IMR-90 (cell line): ENCODE measurements around the gene H1-8. TPM values are rescaled to one million over a fixed set of nuclear protein-coding genes. Genes with fewer than 3 reads are reported as not detected.

ENCODE experiments used
- ATAC-seq: fragments of 200-7000 bp; cut with Tn5 transposase; 2 replicates; pipeline ENCODE4 v1.9.1; 2020; ENCODE audit warnings: low read depth, mild to moderate bottlenecking, moderate library complexity
- BruUV-seq: library from RNA; stranded (reverse); fragments of 400-500 nt; replicated peaks from 2 replicates; lab custom pipeline; 2021; lab: Mats Ljungman, UMichigan
- CTCF ChIA-PET: fragments of 300-600 bp; formaldehyde crosslinking; extraction: SDS; loops from one replicate; lab custom pipeline; 2021; ENCODE audit warnings: antibody characterized with exemption; lab: Yijun Ruan, JAX
- POLR2A ChIA-PET: fragments of 300-600 bp; sonication (Branson Sonifier 250); formaldehyde crosslinking; loops from one replicate; lab custom pipeline; 2022; ENCODE audit warnings: antibody characterized with exemption; ENCODE audit not compliant: unreplicated experiment; lab: Charles Lee
- DNase-seq: peaks from one replicate; pipeline ENCODE4 v3.0.0; 2013
- H2AFZ ChIP-seq: replicated peaks from 2 replicates; pipeline ENCODE3; 2013; ENCODE audit warnings: low read length, mild to moderate bottlenecking; ENCODE audit not compliant: poor library complexity
- H2AK5ac ChIP-seq: 2 replicates; pipeline ENCODE4 v1.6.1; 2013; ENCODE audit warnings: low read depth, low read length, inconsistent platforms
- H2AK9ac ChIP-seq: replicated peaks from 2 replicates; pipeline ENCODE3; 2013; ENCODE audit warnings: mild to moderate bottlenecking, low read depth, low read length, moderate library complexity; ENCODE audit not compliant: poor library complexity
- H2BK120ac ChIP-seq: 2 replicates; pipeline ENCODE4 v1.6.1; 2013; ENCODE audit warnings: low read depth, low read length, inconsistent platforms
- H2BK15ac ChIP-seq: 3 replicates; pipeline ENCODE4 v1.6.1; 2013; ENCODE audit warnings: low read depth, low read length, inconsistent platforms
- H2BK20ac ChIP-seq: 2 replicates; pipeline ENCODE4 v1.6.1; 2013; ENCODE audit warnings: low read depth, mild to moderate bottlenecking, inconsistent platforms, low read length, moderate library complexity
- H2BK5ac ChIP-seq: 2 replicates; pipeline ENCODE4 v1.6.1; 2013; ENCODE audit warnings: mild to moderate bottlenecking, low read depth, low read length, inconsistent platforms; ENCODE audit not compliant: poor library complexity, severe bottlenecking
- H3K14ac ChIP-seq: replicated peaks from 2 replicates; pipeline ENCODE4 v1.6.1; 2013; ENCODE audit warnings: low read depth, low read length, inconsistent platforms
- H3K18ac ChIP-seq: 2 replicates; pipeline ENCODE4 v1.6.1; 2013; ENCODE audit warnings: low read depth, low read length, control low read depth
- H3K23ac ChIP-seq: 2 replicates; pipeline ENCODE4 v1.6.1; 2013; ENCODE audit warnings: low read depth, low read length, inconsistent platforms
- H3K27ac ChIP-seq: 2 replicates; pipeline ENCODE4 v1.5.1; 2013; ENCODE audit warnings: mild to moderate bottlenecking, control low read depth, low read length; ENCODE audit not compliant: insufficient read depth
- H3K27me3 ChIP-seq: 2 replicates; pipeline ENCODE4 v1.6.1; 2013; ENCODE audit warnings: low read length; ENCODE audit not compliant: control insufficient read depth, insufficient read depth
- H3K36me3 ChIP-seq: 2 replicates; pipeline ENCODE4 v1.6.1; 2013; ENCODE audit warnings: low read length, mixed read lengths; ENCODE audit not compliant: control insufficient read depth, insufficient read depth
- H3K4ac ChIP-seq: 2 replicates; pipeline ENCODE4 v1.6.1; 2013; ENCODE audit warnings: low read depth, low read length, inconsistent platforms
- H3K4me1 ChIP-seq: 2 replicates; pipeline ENCODE4 v1.6.1; 2013; ENCODE audit warnings: low read length, mixed read lengths; ENCODE audit not compliant: control insufficient read depth, insufficient read depth
- H3K4me2 ChIP-seq: 2 replicates; pipeline ENCODE4 v1.6.1; 2013; ENCODE audit warnings: low read depth, mild to moderate bottlenecking, control low read depth, low read length, moderate library complexity
- H3K4me3 ChIP-seq: 2 replicates; pipeline ENCODE4 v1.5.1; 2013; ENCODE audit warnings: low read depth, mild to moderate bottlenecking, control low read depth, low read length, moderate library complexity; ENCODE audit not compliant: insufficient read depth
- H3K56ac ChIP-seq: 2 replicates; pipeline ENCODE4 v1.6.1; 2013; ENCODE audit warnings: low read length, inconsistent platforms; ENCODE audit not compliant: insufficient read depth; ENCODE audit errors: extremely low read depth
- H3K79me1 ChIP-seq, 2 experiments: 2 replicates each; pipeline ENCODE4 v1.6.1; 2013; ENCODE audit warnings: low read length in 2 of 2, inconsistent platforms in 1 of 2, low read depth in 1 of 2
- H3K9ac ChIP-seq: 2 replicates; pipeline ENCODE4 v1.6.1; 2013; ENCODE audit warnings: low read depth, low read length, control low read depth
- H3K9me1 ChIP-seq: 2 replicates; pipeline ENCODE4 v1.6.1; 2013; ENCODE audit warnings: low read length, inconsistent platforms; ENCODE audit not compliant: insufficient read depth
- H3K9me3 ChIP-seq: 2 replicates; pipeline ENCODE4 v1.6.1; 2013; ENCODE audit warnings: low read length; ENCODE audit not compliant: control insufficient read depth, insufficient read depth
- H4K20me1 ChIP-seq: 2 replicates; pipeline ENCODE4 v1.6.1; 2013; ENCODE audit warnings: low read length, inconsistent platforms; ENCODE audit not compliant: insufficient read depth
- H4K5ac ChIP-seq: 2 replicates; pipeline ENCODE4 v1.6.1; 2013; ENCODE audit warnings: mild to moderate bottlenecking, low read depth, low read length, control low read depth
- H4K8ac ChIP-seq, 2 experiments: 2 replicates each; pipeline ENCODE4 v1.6.1; 2013; ENCODE audit warnings: low read depth in 2 of 2, low read length in 2 of 2, control low read depth in 1 of 2, inconsistent platforms in 1 of 2
- H4K91ac ChIP-seq: 2 replicates; pipeline ENCODE4 v1.6.1; 2013; ENCODE audit warnings: low read depth, low read length, inconsistent platforms; ENCODE audit not compliant: insufficient read depth
- BHLHE40 ChIP-seq: fragments of 150-350 bp; IDR thresholded peaks from 2 replicates; pipeline ENCODE4 v1.6.1; 2016; ENCODE audit warnings: mild to moderate bottlenecking, low read depth, low read length
- CHD1 ChIP-seq: IDR thresholded peaks from 2 replicates; pipeline ENCODE4 v1.6.1; 2012; ENCODE audit warnings: low read depth, low read length, improper control_type of control experiment
- FOS ChIP-seq: fragments of 150-350 bp; IDR thresholded peaks from 2 replicates; pipeline ENCODE4 v1.6.1; 2016; ENCODE audit warnings: low read depth, low read length
- MAFK ChIP-seq: IDR thresholded peaks from 2 replicates; pipeline ENCODE4 v1.6.1; 2012; ENCODE audit warnings: low read depth, low read length, improper control_type of control experiment
- MXI1 ChIP-seq: IDR thresholded peaks from 2 replicates; pipeline ENCODE4 v1.6.1; 2012; ENCODE audit warnings: low read depth, mild to moderate bottlenecking, low read length, moderate library complexity, borderline replicate concordance
- NFE2L2 ChIP-seq: fragments of 150-350 bp; IDR thresholded peaks from 2 replicates; pipeline ENCODE4 v1.6.1; 2016; ENCODE audit warnings: low read depth, mild to moderate bottlenecking, low read length
- RCOR1 ChIP-seq: IDR thresholded peaks from 2 replicates; pipeline ENCODE4 v1.6.1; 2012; ENCODE audit warnings: mild to moderate bottlenecking, low read length, improper control_type of control experiment; ENCODE audit not compliant: insufficient replicate concordance
- WGBS, 2 experiments: methylation state at CpG; one replicate each; pipeline versions ENCODE4 v1.1.5 to v1.1.7; 2013; ENCODE audit warnings: missing lambda C conversion rate in 2 of 2; ENCODE audit not compliant: insufficient read length in 1 of 2; ENCODE audit errors: extremely low coverage in 2 of 2; 5-methylcytosine and 5-hydroxymethylcytosine counted together
- dilution Hi-C: fragments of 300-500 bp; cut with HindIII; formaldehyde crosslinking; loops from one replicate; pipeline ENCODE4 v1.14.3; 2018; ENCODE audit warnings: low sequenced_read_pairs; ENCODE audit not compliant: unreplicated experiment
- in situ Hi-C: fragments of 300-500 bp; cut with MboI; formaldehyde crosslinking; loops from 3 replicates; pipeline ENCODE4 v1.14.3; 2019; ENCODE audit warnings: low sequenced_read_pairs, inconsistent platforms, mixed read lengths
- intact Hi-C: fragments of 100-400 bp; cut with micrococcal nuclease; formaldehyde crosslinking; loops from 2 replicates; pipeline ENCODE4 v1.10.0; 2022
- polyA plus RNA-seq, 3 experiments: library from polyadenylated mRNA; depleted of rRNA; stranded (reverse); fragments of >200 nt; gene quantifications; 2 replicates each; pipeline ENCODE4 v1.2.3, GENCODE V29; 2012; ENCODE audit warnings: low replicate concordance in 1 of 3
- total RNA-seq: library from RNA; depleted of rRNA; stranded (reverse); fragments of >200 nt; gene quantifications from 2 replicates; pipeline ENCODE4 v1.2.3, GENCODE V29; 2012

H1-8 gene
- total and polyA plus RNA-seq, 2 of the 4 experiments (the other 2 are of a cell fraction): not detected

DNA sequence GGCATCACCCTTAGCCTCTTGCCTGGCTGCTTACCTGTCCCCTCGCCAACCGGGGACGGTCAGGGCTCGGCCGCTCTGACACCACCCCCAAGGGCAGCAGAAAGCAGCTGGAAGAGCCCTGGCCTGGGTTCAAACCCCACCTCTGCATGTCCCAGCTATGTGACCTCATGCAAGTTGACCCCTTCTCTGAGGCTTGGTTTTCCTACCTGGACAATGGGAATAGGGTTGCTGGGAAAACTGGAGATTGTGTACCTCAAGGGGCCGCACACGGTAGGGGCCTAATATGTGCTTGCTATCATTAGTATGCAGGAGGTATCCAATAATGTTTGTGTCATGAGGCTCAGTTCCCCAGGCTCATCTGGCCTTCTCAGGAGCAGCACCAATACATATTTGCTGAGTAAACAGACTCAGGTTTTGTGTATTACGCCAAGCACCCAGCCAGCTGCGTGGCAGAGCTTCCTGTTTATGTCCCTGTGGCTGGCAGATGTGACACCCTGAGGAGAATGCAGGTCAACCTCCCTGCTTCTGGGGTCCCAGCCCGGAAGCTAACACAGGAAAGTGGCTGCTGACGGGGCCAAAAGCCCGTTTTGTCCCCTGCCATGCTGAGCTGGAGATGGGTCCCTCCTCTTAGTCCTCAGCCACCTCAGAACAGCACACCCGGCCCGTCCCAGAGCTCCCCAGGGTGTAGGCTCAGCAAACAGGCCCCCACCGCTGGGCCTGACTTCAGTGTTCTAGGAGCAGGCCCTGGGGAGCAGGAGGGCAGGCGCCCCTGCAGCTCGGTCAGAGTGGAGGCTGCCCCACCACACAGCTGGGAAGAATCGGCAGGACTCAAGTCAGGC lies 33.8 kb downstream of the H1-8 start:
- no peaks in the 10 kb centered on the region; a peak in 3 of 4 replicates for H3K79me1 ChIP-seq
- no peak overlapping the region for H2BK120ac ChIP-seq
- no peak overlapping the region for H4K5ac ChIP-seq
- CTCF ChIA-PET: interaction anchor here (0.6 kb wide), 1 partner anchor 30 kb away, joined by 3 read pairs; no protein-coding TSS in a partner anchor
- no peaks in the 10 kb centered on the region for H3K9me3 ChIP-seq
- intact Hi-C loops (no loop called here), dilution Hi-C loops (no loop called here), in situ Hi-C loops (no loop called here)
- no peak overlapping the region for H3K56ac ChIP-seq
- ATAC-seq (peak; percentile 39), DNase-seq (no peak)
- POLR2A ChIA-PET: no interaction called here
- no peak overlapping the region for H2BK15ac ChIP-seq
- H2AFZ ChIP-seq: no peak overlapping the region
- H3K14ac ChIP-seq: no peak overlapping the region
- no peak overlapping the region for H2AK5ac ChIP-seq
- 93% methylated on average over 3 of the region's 18 CpGs; no CpG with 5 or more reads in 1 of the 2 experiments for WGBS, 2 experiments
- no peak overlapping the region for H3K4me3 ChIP-seq
- H2BK5ac ChIP-seq: no peak overlapping the region
- no peak overlapping the region for H3K9ac ChIP-seq
- no peak overlapping the region for H3K18ac ChIP-seq
- peaks cover 4% of the 10 kb centered on the region; the same call in 1 of the 2 replicates for H3K4me1 ChIP-seq
- no peak overlapping the region for H3K27ac ChIP-seq
- H3K9me1 ChIP-seq: no peaks in the 10 kb centered on the region
- H2AK9ac ChIP-seq: no peak overlapping the region
- no peak overlapping the region for H4K8ac ChIP-seq
- H4K91ac ChIP-seq: no peak overlapping the region
- H4K20me1 ChIP-seq: no peaks in the 10 kb centered on the region
- H3K4ac ChIP-seq: no peak overlapping the region
- BruUV-seq: no TSS peak
- no peak overlapping the region for H2BK20ac ChIP-seq
- H3K36me3 ChIP-seq: peaks cover 32% of the 10 kb centered on the region
- TF ChIP-seq BHLHE40 (no peak), MXI1 (no peak), RCOR1 (no peak), NFE2L2 (no peak), FOS (no peak), MAFK (no peak), CHD1 (no peak)
- no peak overlapping the region for H3K4me2 ChIP-seq
- no peak overlapping the region for H3K23ac ChIP-seq
- H3K27me3 ChIP-seq: no peaks in the 10 kb centered on the region
